ENCODE data around the gene CERS5.

CERS5 gene, protein sequence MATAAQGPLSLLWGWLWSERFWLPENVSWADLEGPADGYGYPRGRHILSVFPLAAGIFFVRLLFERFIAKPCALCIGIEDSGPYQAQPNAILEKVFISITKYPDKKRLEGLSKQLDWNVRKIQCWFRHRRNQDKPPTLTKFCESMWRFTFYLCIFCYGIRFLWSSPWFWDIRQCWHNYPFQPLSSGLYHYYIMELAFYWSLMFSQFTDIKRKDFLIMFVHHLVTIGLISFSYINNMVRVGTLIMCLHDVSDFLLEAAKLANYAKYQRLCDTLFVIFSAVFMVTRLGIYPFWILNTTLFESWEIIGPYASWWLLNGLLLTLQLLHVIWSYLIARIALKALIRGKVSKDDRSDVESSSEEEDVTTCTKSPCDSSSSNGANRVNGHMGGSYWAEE

DNA sequence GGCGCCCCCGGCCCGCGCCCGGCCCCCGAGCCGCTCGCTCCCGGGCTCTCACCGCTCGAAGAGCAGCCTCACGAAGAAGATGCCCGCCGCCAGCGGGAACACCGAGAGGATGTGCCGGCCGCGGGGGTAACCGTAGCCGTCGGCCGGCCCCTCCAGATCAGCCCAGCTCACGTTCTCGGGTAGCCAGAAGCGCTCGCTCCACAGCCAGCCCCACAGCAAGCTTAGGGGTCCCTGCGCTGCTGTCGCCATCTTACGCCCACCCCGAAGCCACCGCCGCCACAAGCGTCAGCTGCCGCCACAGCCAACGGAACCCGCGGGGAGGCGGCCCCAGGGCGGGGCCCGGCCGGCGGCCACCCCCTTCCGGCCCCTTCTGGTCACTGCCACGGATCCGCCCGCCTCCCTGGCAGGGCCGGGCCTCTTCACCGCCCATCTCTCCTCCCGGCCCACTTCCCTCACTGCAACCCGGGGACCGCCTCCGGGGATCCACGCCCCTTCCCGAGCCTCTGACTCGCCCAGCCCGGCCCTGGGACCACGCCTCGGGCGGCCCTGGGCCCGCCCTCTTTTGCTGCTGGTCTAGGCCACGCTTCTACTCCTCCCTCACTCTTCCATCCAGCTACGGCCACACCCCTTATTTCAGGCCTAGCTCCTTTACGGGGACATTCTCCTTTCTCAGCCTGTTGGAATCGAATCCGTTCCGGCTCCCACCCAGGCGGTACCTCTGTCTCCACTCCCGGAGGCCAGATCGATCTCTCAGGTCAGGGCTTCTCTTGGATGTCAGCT lies at the start of gene CERS5:
Gene CERS5 (minus strand): TSS at position 321 of the 780 bp plus-strand sequence. CDS start 72 bp downstream, at position 249.
- DNase-seq = peak; percentile 95 to 98

DNA sequence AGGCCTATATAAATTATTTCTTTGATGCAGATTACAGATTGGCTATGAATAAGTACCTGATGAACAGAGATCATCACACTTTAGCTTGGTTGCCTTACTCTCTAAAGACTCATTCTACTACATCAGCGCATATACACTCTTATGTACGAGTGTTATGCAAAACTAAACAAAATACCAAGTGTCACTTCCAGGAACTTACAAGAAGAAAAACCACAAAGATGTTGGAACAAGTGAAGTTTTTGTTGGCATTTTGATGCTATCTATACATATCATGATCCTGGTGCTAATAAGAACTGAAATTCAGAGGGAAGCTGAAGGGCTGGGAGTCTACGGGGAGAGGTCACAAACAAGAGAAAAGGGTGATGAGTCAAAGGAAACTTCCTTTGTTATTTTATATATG lies 47.9 kb upstream of the CERS5 start:
- DNase-seq = no peak

DNA sequence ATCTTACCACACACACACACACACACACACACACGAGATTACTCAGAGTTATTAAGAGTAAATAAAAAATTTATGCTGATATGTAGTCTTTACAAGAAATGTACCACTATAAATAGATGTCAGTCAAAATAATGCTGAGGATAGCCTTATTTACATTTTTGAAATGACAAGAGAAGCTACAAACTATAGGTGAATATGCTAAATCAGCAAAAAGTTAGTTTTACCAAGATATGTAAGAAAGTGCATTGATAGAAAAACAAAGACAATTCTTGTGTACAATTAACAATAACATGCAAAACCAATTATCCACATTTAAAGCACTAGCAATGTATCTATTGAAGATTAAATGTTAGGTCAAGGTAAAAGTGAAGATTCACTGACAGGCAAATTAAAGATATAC lies 46.8 kb upstream of the CERS5 start:
- DNase-seq = no peak

DNA sequence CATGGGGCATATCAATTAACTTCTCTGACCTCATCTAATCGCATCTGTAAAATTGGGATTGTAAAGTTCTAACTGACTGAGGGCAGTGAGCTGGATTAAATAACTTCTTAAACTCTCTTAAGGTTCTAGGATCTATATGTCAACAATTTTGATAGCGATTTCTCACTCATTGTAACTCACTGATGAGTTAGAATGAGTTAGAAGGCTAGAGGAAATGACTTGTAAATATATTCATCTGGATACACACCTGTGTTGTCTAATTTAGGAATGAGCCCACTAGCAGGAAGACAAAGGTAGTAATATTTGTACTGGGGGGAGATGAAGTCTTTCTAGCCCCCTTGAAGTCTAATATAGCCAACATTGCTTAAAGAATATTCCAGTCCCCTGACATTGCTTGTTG lies 46.3 kb upstream of the CERS5 start:
- DNase-seq = no peak

DNA sequence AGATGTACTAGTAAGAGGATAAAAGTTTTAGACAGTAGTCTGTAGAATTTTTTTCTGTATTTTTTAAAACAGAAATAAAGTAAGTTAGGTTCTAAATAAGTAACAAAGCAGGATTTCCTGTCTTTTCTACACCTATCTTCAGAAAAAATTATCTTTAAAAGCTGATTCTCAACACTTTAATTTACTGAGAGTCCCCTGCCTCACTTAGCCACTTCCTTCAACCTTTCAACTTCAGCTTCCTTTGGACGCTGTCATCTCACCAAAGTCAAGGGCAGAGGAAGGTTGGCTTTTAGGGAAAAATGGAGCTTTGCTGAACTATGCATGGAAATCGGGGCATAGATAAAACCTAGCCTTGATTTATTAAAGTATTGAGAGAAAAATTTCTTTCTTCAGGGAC lies 44.9 kb upstream of the CERS5 start:
- no peak for DNase-seq

DNA sequence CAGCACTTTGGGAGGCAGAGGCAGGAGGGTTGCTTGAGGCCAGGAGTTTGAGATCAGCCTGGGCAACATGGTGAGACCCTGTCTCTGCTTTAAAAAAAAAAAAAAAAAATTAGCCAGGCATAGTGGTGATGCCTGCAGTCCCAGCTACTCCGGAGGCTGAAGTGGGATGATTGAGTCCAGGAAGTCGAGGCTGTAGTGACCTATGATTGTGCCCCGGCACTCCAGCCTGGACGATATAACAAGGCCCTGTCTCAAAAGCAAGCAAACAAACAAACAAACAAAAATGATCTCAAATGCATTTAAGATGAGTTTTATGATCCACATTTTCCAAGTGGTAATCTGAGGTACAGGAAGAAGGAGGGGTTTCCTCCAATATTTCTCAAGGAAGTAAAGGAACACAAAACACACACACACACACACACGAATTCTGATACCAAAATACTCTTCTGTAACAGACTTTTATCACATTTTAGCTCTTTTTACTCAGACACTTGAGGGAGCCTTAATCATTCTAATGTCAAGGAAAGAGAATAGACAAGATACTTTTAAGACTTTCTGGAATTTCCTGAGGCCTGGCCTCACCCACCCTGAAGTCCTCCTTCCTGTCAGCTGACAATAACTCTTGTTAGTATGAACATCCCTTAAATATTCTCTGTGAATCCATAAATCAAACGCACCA lies 44.4 kb upstream of the CERS5 start:
- DNase-seq = no peak

DNA sequence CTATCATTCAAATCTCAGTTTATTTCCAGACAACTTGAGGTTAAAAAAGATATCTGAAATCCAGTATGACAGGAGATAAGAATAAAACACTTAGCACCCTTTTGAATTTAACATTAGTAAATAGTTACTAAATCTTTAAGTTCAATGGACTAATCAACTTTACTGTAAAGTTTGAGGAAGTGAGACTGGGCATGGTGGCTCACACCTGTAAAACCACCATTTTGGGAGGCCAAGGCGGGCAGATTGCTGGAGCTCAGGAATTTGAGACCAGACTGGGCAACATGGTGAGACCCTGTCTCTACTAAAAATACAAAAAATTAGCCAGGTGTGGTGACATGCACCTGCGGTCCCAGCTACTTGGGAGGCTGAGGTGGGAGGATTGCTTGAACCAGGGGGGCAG lies 40.3 kb upstream of the CERS5 start:
- no peak for DNase-seq

DNA sequence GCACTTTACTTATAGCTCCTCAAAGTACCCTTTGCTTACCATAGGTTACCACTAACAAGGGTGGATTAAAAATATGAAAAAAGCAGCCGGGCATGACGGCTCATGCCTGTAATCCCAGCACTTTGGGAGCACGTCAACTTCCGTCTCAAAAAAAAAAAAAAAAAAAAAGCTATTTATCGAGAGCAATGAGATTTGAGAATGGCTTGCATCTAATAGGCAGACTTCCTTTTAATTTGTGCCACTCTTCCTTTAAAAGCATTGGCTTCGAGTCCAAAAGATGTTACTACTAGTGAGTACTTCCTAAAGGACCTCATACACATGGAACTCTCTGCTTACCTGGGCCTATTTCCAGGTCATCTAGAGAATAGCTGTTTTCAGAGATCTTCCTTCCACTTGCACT lies 38.5 kb upstream of the CERS5 start:
- DNase-seq = no peak

DNA sequence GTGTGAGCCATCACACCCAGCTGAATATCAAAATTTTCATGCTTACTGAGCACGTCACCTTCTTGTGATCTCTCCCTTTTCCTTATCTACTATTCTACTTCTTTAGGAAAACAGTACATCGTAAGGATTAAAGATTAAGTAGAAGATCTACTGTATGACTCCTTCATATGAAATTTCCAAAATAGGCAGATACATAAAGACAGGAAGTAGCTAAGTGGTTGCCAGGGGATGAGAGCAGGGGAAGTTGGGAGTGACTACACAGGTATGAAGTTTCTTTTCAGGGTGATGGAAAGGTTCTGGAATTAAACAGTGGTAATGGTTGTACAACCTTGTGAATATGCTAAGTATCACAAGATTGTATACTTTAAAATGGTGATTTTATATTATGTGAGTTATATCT lies 36.5 kb upstream of the CERS5 start:
- no peak for DNase-seq

DNA sequence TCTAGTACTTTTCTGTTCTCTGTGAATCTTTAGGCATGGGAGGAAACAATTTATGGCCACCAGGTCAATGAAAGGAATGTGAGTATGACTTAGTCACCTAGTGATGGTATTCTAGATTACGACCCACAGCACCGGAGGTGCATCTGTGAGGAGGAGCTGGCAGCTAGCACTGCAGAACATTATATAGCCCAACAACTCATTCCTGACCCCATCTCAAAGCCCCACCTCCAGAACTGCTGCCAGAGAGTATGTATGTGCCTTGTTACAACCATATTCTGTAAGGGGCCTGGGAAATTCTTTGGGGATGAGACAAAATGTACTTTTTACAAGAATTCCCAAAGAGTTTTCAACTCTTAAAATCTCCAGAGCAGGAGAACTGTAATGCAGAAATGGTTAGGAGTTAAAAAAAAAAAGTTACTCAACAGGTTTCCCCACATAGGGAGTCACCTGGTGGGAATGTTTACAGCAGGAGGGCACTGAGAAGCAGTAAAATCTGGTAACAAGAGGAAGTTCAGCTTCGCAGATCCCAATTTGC lies 34.9 kb upstream of the CERS5 start:
- DNase-seq = peak in 1 of 2 experiments; percentile 19

DNA sequence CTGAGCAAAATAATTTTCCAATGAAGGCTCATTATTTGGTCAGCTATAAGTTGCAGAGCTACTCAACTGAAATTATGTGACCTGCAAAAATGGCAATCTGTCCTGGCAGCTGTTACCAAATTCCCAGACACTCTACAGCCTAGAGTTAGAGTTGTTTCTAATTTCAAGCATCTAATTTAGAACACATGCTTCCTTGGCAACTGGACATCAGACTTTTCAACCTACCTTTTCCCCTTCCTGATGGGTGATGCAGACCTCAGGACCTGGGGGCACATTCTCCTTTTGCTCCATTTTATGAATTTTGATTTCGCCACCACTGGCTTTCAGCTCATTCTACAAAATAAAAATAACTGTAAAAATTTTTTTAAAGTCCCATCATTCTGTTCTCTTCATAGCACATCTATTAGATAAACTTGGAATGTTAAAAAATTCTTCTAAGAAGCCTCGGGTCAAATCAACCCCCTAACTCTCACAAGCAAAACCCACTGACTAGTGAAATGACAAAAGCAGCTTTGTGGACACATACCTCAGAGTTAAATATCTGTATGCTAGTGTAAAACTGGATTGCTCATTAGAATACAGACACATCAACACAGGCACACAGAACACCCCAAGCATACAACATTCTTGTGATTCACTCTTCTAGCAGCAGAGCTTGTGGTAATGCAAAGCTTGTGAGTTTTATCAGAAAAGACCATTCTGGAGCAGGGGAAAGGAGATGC lies 33.5 kb upstream of the CERS5 start:
- no peak for DNase-seq

DNA sequence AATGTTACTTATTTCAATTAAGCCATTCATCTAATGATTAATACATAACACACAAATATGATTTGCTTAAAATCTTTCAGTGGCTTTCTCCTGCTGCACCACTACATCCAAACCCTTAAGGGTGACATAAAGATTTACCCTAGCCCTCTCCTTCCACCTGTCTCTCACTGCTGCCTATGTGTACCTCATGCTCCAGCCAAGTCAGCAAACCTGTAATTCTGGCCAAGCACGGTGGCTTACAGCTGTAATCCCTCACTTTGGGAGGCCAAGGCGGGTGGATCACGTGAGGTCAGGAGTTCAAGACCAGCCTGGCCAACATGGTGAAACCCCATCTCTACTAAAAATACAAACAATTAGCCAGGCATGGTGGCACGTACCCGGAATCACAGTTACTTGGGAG lies 31.7 kb upstream of the CERS5 start:
- DNase-seq = no peak

DNA sequence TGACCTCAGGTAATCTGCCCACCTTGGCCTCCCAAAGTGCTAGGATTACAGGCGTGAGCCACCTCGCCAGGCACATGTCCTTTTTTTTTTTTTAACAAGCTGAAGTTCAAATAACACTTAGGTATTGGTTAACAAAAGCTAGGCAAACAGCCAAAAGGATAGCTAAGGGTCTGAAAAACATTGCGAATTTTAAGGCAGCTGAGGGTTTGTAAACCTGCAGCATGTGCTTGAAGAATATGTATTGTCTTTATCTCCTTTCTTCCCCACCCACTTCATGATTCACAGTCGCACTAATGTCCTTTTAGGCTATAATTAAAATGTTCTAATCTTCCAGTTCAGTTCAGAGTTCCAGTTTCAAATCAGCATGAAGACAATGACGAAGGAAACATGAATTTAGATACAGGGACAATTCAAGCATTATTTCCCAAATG lies 30.1 kb upstream of the CERS5 start:
- DNase-seq = no peak

DNA sequence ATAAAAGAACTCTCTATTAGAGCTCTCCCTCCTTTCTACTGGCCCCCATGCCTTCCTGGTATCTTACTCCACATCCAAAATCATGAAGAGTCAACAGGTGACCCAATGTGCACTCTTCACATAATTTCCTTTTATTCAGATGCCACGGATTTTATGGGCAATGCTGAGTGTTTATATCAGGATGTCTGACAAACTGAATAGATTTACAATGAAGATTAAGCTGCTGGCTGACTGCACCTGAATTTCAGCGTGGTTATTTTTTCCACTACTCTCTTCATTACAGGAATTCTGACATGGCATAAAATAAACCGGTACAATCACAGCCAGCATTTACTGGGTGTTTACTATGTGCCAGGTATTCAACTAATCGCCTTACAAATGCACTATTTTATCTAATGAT lies 29.4 kb upstream of the CERS5 start:
- no peak for DNase-seq

DNA sequence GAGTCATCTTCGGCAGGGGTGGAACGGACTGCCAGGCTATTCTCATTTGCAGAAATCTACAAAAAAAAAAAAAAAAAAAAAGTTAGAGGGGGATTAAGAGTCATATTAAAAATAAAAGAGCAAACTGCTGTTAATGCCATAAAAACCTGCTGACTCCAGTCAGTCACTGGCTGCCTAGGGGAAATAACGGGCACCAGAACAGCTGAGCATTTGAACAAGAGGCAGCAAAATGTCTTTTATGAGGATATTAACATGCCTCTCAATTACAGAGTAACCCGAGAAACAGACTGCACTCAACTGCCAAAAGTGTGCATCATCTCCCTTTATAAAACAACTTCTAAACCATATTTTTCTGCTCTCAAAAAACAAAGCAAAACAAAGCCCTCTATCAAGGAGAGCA lies 28.7 kb upstream of the CERS5 start:
- DNase-seq = no peak

DNA sequence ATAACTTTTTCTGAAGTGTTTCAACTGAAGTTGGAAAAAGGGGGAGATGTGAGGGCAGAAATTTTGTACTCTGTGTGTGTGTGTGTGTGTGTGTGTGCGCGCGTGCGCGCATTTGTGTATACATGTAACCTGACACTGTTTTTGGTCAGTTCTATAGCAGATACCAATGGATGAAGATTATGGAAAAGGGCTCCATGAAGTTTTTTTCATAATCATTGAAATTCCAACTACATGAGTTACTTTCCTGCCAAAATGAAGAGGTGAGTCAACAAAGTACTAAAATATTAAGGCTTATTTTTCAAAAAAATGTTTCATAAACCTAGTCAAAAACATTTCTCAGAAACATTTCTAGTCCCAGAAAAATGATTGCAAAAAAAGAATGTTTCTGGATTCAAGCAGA lies 25.7 kb upstream of the CERS5 start:
- no peak for DNase-seq

DNA sequence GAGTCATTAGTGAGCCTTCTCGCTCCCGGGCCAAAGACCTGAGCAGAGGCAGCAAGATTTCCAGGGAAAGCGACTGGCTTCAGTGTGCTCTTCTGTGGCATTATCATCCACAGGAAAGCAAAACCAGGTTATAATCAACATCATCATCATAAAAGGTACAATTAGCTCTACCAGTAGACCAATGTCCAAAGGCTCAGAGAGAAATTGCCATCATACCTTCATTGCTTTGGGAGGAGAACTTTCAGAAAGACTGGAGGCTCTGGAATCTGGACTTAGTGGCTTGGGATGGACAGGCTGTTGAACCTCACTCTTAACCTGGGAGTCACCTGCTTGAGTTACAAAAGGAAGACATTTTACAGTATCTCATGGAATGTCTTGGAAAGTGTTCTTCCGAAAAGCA lies 25.1 kb upstream of the CERS5 start:
- DNase-seq = no peak

DNA sequence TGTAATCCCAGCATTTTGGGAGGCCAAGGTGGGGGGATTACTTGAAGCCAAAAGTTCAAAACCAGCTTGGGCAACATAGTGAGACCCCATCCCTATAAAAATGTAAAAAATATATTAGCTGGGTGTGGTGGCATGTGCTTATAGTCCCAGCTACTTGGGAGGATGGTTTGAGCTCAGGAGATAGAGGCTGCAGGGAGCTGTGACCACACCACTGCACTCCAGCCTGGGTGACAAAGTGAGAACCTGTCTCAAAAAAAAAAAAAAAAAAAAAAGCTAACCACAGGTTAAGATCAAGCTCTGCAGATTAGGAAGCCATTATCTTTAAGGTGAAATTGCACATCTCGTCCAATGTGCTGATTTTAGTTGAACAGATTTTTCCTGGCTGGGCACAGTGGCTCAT lies 23.7 kb upstream of the CERS5 start:
- DNase-seq = no peak

DNA sequence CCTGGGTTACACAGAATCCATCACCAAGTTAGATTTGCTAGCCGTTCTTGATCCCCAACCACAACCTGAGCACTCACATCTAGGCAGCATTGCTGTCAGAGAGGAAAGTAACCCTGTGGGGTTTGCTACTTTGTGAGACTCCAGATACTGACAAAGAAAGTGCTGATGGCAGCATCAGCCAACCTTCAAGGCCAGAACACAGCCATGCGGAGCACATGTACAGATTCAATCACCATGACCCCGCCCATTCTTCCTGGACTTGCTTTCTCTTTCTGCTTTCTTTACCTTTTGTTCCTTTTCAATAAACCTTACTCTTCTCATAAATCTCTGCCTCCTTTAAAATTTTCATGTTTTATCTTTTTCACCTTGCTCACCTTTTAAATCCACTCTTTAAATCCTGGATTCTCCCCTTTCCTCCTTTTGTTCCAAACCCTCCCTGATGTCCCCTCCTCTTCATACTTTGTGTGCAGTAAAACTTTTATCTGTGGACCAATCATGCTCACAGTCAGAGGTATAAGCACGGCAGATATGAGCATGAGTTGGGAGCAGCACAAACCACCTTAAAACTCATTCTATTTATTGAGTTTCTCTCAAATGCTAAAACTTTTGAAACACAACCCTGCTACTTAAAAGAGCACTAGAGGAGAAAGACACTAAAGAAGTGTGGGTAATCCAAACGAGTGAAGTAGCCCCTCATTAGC lies 21.9 kb upstream of the CERS5 start:
- DNase-seq = no peak

DNA sequence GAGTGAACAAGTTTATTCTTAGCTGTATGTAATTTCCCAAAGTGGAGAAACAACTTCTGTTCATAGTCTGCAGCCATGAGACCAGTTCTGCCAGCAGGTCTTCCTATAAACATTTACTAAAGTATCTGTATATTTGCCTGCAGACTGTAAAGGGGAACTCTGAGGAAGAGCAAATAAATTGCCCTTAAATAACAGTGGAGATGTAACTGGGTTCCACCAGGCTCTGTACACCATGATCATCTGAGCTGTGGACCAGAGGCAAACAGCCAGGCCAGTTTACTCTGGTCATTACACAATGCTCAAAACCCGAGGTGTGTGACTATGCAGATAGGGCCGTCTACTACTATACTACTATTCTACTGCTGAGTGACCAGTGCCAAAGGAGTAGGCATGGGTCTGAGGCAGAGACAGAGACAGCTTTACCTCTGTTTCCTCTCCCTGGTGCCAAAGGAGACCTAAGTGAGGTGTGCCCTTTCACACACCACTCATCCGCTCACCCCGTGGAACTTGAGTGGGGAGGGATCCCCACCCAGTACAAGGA lies 21.1 kb upstream of the CERS5 start:
- no peak for DNase-seq

DNA sequence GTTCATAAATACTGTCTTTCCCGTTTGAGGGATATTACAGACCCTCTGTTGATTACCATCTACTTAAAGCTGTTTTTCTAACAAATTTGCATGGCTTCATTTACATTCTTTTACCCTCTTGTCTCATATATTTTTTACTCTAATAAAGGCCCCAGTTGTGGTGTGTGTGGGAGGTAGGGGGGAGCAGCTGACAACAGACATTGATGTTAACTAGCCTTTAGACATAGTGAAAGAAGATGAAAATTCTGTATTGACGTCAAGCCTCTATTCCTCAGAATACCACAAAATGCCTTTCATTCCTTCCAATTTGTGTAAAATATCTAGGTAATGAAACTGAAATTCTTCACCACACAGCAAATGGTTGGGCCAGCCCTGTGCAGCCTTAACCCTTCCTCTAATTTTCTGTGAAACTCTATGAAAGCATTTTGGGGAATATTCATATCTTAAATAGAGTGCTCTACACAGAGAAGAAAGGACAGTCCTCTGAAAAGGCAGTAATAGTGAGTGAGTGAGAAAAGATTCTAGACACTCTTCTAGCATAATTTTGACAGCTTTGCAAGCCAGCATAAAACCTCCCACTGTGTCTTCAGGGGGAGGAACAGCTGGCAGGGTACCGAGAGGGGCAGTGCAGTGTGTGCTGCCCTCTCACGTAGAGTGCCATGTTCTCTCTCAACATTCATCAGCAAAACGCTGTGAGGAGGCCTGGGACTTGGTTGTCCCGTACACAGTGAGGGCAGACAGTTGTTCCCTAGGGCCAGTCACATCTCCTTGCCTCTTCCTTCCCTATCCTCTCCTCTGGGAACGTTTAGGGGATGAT lies 20.1 kb upstream of the CERS5 start:
- peak in 1 of 2 experiments; percentile 30 for DNase-seq

All from NCI-H526 (cell line).